NCI-H345 (cell line): ENCODE measurements around the gene GOLT1A.
"Not testable (repeated sequence)": the region's sequence is repeated elsewhere in the genome, so short reads cannot be mapped to it uniquely, and the experiment has no call there.

Experiments
- DNase-seq: peaks from one replicate; lab custom pipeline; 2025; lab: John Stamatoyannopoulos, UW

The GOLT1A gene

GRCh38 chr1:204248954-204249353, 35.2 kb upstream of the GOLT1A start:
- no peak for DNase-seq

- DNase-seq: no peak
These were observed 33.1 kb upstream of the GOLT1A start for GRCh38 chr1:204246876-204247275.

- DNase-seq: no peak
These were observed 29.1 kb upstream of the GOLT1A start for GRCh38 chr1:204242920-204243319.

GRCh38 chr1:204241914-204242313, 28.1 kb upstream of the GOLT1A start:
- no peak for DNase-seq

GRCh38 chr1:204241050-204241449, 27.3 kb upstream of the GOLT1A start:
- no peak for DNase-seq

- no peak for DNase-seq
These were observed 26.4 kb upstream of the GOLT1A start for GRCh38 chr1:204240233-204240632.

- DNase-seq: not testable (repeated sequence)
These were observed 25.6 kb upstream of the GOLT1A start for GRCh38 chr1:204239401-204239800.

GRCh38 chr1:204238520-204238919, 24.7 kb upstream of the GOLT1A start:
- not testable (repeated sequence) for DNase-seq

- not testable (repeated sequence) for DNase-seq
These were observed 23.7 kb upstream of the GOLT1A start for GRCh38 chr1:204237515-204237914.

GRCh38 chr1:204232526-204232925, 18.7 kb upstream of the GOLT1A start:
- DNase-seq: no peak

- no peak for DNase-seq
These were observed 16.4 kb upstream of the GOLT1A start for GRCh38 chr1:204230211-204230610.

GRCh38 chr1:204228896-204229295, 15.1 kb upstream of the GOLT1A start:
- no peak for DNase-seq

GRCh38 chr1:204227996-204228785, 14.4 kb upstream of the GOLT1A start:
- no peak for DNase-seq

GRCh38 chr1:204227351-204227750, 13.6 kb upstream of the GOLT1A start:
- no peak for DNase-seq

GRCh38 chr1:204225841-204226735, 12.3 kb upstream of the GOLT1A start:
- DNase-seq: no peak

GRCh38 chr1:204224655-204225054, 10.9 kb upstream of the GOLT1A start:
- no peak for DNase-seq

- DNase-seq: no peak
These were observed 9.5 kb upstream of the GOLT1A start for GRCh38 chr1:204223129-204223860.

GRCh38 chr1:204222764-204223055, 8.9 kb upstream of the GOLT1A start:
- no peak for DNase-seq

GRCh38 chr1:204222006-204222763, 8.4 kb upstream of the GOLT1A start:
- DNase-seq: no peak

- DNase-seq: no peak
These were observed 7.5 kb upstream of the GOLT1A start for GRCh38 chr1:204221271-204221670.

GRCh38 chr1:204219971-204220616, 6.3 kb upstream of the GOLT1A start:
- no peak for DNase-seq
